ENCODE measurements around the gene PPARG.
"Not testable (repeated sequence)": the region's sequence is repeated elsewhere in the genome, so short reads cannot be mapped to it uniquely, and the experiment has no call there.

PPARG gene

GRCh38 chr3:12445523-12446240 is 156.8 kb downstream of the PPARG start:
- no peak for DNase-seq

- no peak for DNase-seq
Observed at GRCh38 chr3:12446298-12446697, 157.4 kb downstream of the PPARG start.

GRCh38 chr3:12447075-12447474 is 158.2 kb downstream of the PPARG start:
- DNase-seq = no peak

- DNase-seq = not testable (repeated sequence)
Observed at GRCh38 chr3:12448404-12449202, 159.7 kb downstream of the PPARG start.

GRCh38 chr3:12449889-12450682 is 161.2 kb downstream of the PPARG start:
- DNase-seq = no peak

- DNase-seq = no peak
Observed at GRCh38 chr3:12451481-12451880, 162.6 kb downstream of the PPARG start.

- DNase-seq = no peak
Observed at GRCh38 chr3:12451960-12452359, 163.1 kb downstream of the PPARG start.

- no peak for DNase-seq
Observed at GRCh38 chr3:12452361-12453330, 163.8 kb downstream of the PPARG start.

GRCh38 chr3:12454076-12454815 is 165.4 kb downstream of the PPARG start:
- no peak for DNase-seq

- DNase-seq = no peak
Observed at GRCh38 chr3:12454816-12455121, 165.9 kb downstream of the PPARG start.

GRCh38 chr3:12455740-12456139 is 166.9 kb downstream of the PPARG start:
- DNase-seq = no peak

- no peak for DNase-seq
Observed at GRCh38 chr3:12456441-12456840, 167.6 kb downstream of the PPARG start.

- not testable (repeated sequence) for DNase-seq
Observed at GRCh38 chr3:12457380-12457779, 168.5 kb downstream of the PPARG start.

- DNase-seq = no peak
Observed at GRCh38 chr3:12458901-12459300, 170.0 kb downstream of the PPARG start.

GRCh38 chr3:12460127-12460526 is 171.3 kb downstream of the PPARG start:
- DNase-seq = no peak

- no peak for DNase-seq
Observed at GRCh38 chr3:12461097-12461649, 172.3 kb downstream of the PPARG start.

- DNase-seq = no peak
Observed at GRCh38 chr3:12462159-12462947, 173.5 kb downstream of the PPARG start.

- no peak for DNase-seq
Observed at GRCh38 chr3:12463686-12464085, 174.8 kb downstream of the PPARG start.

- no peak for DNase-seq
Observed at GRCh38 chr3:12464181-12464580, 175.3 kb downstream of the PPARG start.

- no peak for DNase-seq
Observed at GRCh38 chr3:12465151-12465835, 176.4 kb downstream of the PPARG start.
